Testis (tissue), 2 donors: ENCODE data around the gene TEAD1.
"Not testable (repeated sequence)": the region's sequence is repeated elsewhere in the genome, so short reads cannot be mapped to it uniquely, and the experiment has no call there.

Experiments
- CTCF ChIP-seq, 3 experiments: fragments of 450-650 bp in 2 of 3; fragments of 200-600 bp in 1 of 3; sonication (generic) in 1 of 3; IDR thresholded peaks; one replicate each; pipeline ENCODE4 v1.5.1; 2016 to 2019; ENCODE audit warnings: antibody characterized with exemption in 3 of 3, mild to moderate bottlenecking in 2 of 3, moderate library complexity in 1 of 3
- POLR2A ChIP-seq: fragments of 450-650 bp; IDR thresholded peaks from one replicate; pipeline ENCODE4 v1.6.1; 2017; ENCODE audit warnings: antibody characterized with exemption, mild to moderate bottlenecking, moderate library complexity

- TF ChIP-seq CTCF (IDR thresholded peaks at IDR 0.05); POLR2A: not testable (repeated sequence)
These were observed 203.3 kb downstream of the TEAD1 start for GRCh38 chr11:12877508-12877907.
